Measurements from ENCODE around the gene CDC73. TPM values are rescaled to one million over a fixed set of nuclear protein-coding genes. Genes with fewer than 3 reads are reported as not detected.

The CDC73 gene
- total RNA-seq, 4 donors from 2014 or later: 26.2 to 208 (median 54.6) TPM

GRCh38 chr1:193142409-193142808 is 20.6 kb downstream of the CDC73 start:
- no peak for TF ChIP-seq EP300 (IDR thresholded peaks at IDR 0.05; ENCODE audit: low read depth)
- TF ChIP-seq POLR2AphosphoS5 (IDR thresholded peaks at IDR 0.05): no peak
- TF ChIP-seq CTCF (IDR thresholded peaks at IDR 0.05): no peak
- no peak for TF ChIP-seq POLR2A (IDR thresholded peaks at IDR 0.05)
- Histone ChIP-seq H3K4me1 (no peaks in the 10 kb centered on the region), H3K27me3 (no peaks in the 10 kb centered on the region), H3K4me3 (no peak overlapping the region), H3K36me3 (peaks cover 0 to 59% (median 7%) of the 10 kb centered on the region in 4 donors), H3K9me3 (no peaks in the 10 kb centered on the region), H3K27ac (no peak overlapping the region)
- WGBS, 2 donors (ENCODE audit: low coverage in 1 of 2): 73 to 76% methylated on average over 2 of the region's 2 CpGs
- in situ Hi-C loops (cut with MboI; ENCODE audit: low pct_ligation_motif_present in 1 of 4, low pct_unique_long_range_greater_than_20kb in 1 of 4, low sequenced_read_pairs in 3 of 4) (no loop called here), intact Hi-C loops (cut with DNase I; ENCODE audit: low total_unique reads) (no loop called here)
- no peak for DNase-seq

- intact Hi-C loops (cut with DNase I; ENCODE audit: low total_unique reads) (no loop called here), in situ Hi-C loops (cut with MboI; ENCODE audit: low pct_ligation_motif_present in 1 of 4, low pct_unique_long_range_greater_than_20kb in 1 of 4, low sequenced_read_pairs in 3 of 4) (no loop called here)
- H3K9me3 ChIP-seq: no peaks in the 10 kb centered on the region
- no peak overlapping the region for H3K4me3 ChIP-seq
- no peak overlapping the region for H3K27ac ChIP-seq
- no peak for DNase-seq
- H3K4me1 ChIP-seq: no peaks in the 10 kb centered on the region
- peaks cover 0 to 57% (median 5%) of the 10 kb centered on the region in 4 donors for H3K36me3 ChIP-seq
- TF ChIP-seq CTCF (IDR thresholded peaks at IDR 0.05) (peak in 3 of 5 experiments; percentile 18 to 27 (median 26)), POLR2A (IDR thresholded peaks at IDR 0.05) (no peak), POLR2AphosphoS5 (IDR thresholded peaks at IDR 0.05) (no peak), EP300 (IDR thresholded peaks at IDR 0.05; ENCODE audit: low read depth) (no peak)
- no peaks in the 10 kb centered on the region for H3K27me3 ChIP-seq
- 82 to 89% methylated on average over 1 of the region's 1 CpG for WGBS, 2 donors (ENCODE audit: low coverage in 1 of 2)
These were observed 21.5 kb downstream of the CDC73 start for GRCh38 chr1:193143285-193143684.

GRCh38 chr1:193144361-193144938 is 22.6 kb downstream of the CDC73 start:
- Histone ChIP-seq H3K9me3 (no peaks in the 10 kb centered on the region), H3K4me3 (no peak overlapping the region), H3K4me1 (no peaks in the 10 kb centered on the region), H3K27me3 (no peaks in the 10 kb centered on the region), H3K36me3 (peaks cover 0 to 55% (median 9%) of the 10 kb centered on the region in 4 donors), H3K27ac (no peak overlapping the region)
- intact Hi-C loops (cut with DNase I; ENCODE audit: low total_unique reads) (no loop called here), in situ Hi-C loops (cut with MboI; ENCODE audit: low pct_ligation_motif_present in 1 of 4, low pct_unique_long_range_greater_than_20kb in 1 of 4, low sequenced_read_pairs in 3 of 4) (no loop called here)
- 74 to 75% methylated on average over 5 of the region's 5 CpGs for WGBS, 2 donors (ENCODE audit: low coverage in 1 of 2)
- DNase-seq: no peak
- TF ChIP-seq EP300 (IDR thresholded peaks at IDR 0.05; ENCODE audit: low read depth): no peak

GRCh38 chr1:193144999-193145398 is 23.2 kb downstream of the CDC73 start:
- in situ Hi-C loops (cut with MboI; ENCODE audit: low pct_ligation_motif_present in 1 of 4, low pct_unique_long_range_greater_than_20kb in 1 of 4, low sequenced_read_pairs in 3 of 4) (no loop called here), intact Hi-C loops (cut with DNase I; ENCODE audit: low total_unique reads) (no loop called here)
- Histone ChIP-seq H3K36me3 (peaks cover 0 to 55% (median 12%) of the 10 kb centered on the region in 4 donors), H3K4me3 (no peak overlapping the region), H3K4me1 (no peaks in the 10 kb centered on the region), H3K9me3 (no peaks in the 10 kb centered on the region), H3K27ac (no peak overlapping the region), H3K27me3 (no peaks in the 10 kb centered on the region)
- TF ChIP-seq POLR2AphosphoS5 (IDR thresholded peaks at IDR 0.05): no peak
- no peak for TF ChIP-seq POLR2A (IDR thresholded peaks at IDR 0.05)
- no peak for TF ChIP-seq EP300 (IDR thresholded peaks at IDR 0.05; ENCODE audit: low read depth)
- TF ChIP-seq CTCF (IDR thresholded peaks at IDR 0.05): no peak
- WGBS, 2 donors (ENCODE audit: low coverage in 1 of 2): 75 to 83% methylated on average over 1 of the region's 1 CpG
- DNase-seq: no peak

Measured in transverse colon (tissue), 4 donors.